Activated naive CD4-positive, alpha-beta T cell treated with anti-CD3 and anti-CD28 coated beads for 36 hours (primary cell): ENCODE data around the gene TBC1D22B. TPM values are rescaled to one million over a fixed set of nuclear protein-coding genes. Genes with fewer than 3 reads are reported as not detected.

Experiments used
- CTCF ChIA-PET: fragments of 350-600 bp; sonication (Branson Sonifier 250); formaldehyde crosslinking; loops from one replicate; lab custom pipeline; 2021; ENCODE audit warnings: antibody characterized with exemption; lab: Charles Lee
- DNase-seq: peaks from one replicate; pipeline ENCODE4 v3.0.0-alpha.2; 2020
- H3K27ac Mint-ChIP-seq: one replicate; pipeline ENCODE4 v1.8.0; 2021; ENCODE audit warnings: mild to moderate bottlenecking, mixed read lengths
- H3K27me3 Mint-ChIP-seq: one replicate; pipeline ENCODE4 v1.8.0; 2021; ENCODE audit warnings: low read depth, mixed read lengths
- H3K36me3 Mint-ChIP-seq: one replicate; pipeline ENCODE4 v1.8.0; 2021; ENCODE audit warnings: low read depth, mixed read lengths
- H3K4me1 Mint-ChIP-seq: one replicate; pipeline ENCODE4 v1.8.0; 2021; ENCODE audit warnings: low read depth, mixed read lengths
- H3K4me3 Mint-ChIP-seq: one replicate; pipeline ENCODE4 v1.8.0; 2021; ENCODE audit warnings: mild to moderate bottlenecking, moderate library complexity, mixed read lengths
- H3K9me3 Mint-ChIP-seq: one replicate; pipeline ENCODE4 v1.8.0; 2021; ENCODE audit warnings: mixed read lengths
- intact Hi-C: fragments of 100-400 bp; cut with micrococcal nuclease; formaldehyde crosslinking; loops from one replicate; pipeline ENCODE4 v1.15.1; 2023
- total RNA-seq, 2 experiments: library from RNA; stranded (reverse); gene quantifications; one replicate each; pipeline ENCODE4 v1.2.3, GENCODE V29; 2021

TBC1D22B gene
- total RNA-seq, 2 experiments from 2014 or later, result 13.4 to 15.1 TPM

GRCh38 chr6:37354526-37355384 is 97.2 kb downstream of the TBC1D22B start:
- intact Hi-C loops, result loop anchor here (1.0 to 2.0 kb wide), 2 partner anchors 30 to 80 kb away; no protein-coding TSS in a partner anchor
- H3K36me3 Mint-ChIP-seq, result no peaks in the 10 kb centered on the region
- no peaks in the 10 kb centered on the region for H3K27me3 Mint-ChIP-seq
- peak overlapping the region; percentile 92 for H3K4me3 Mint-ChIP-seq
- no peaks in the 10 kb centered on the region for H3K9me3 Mint-ChIP-seq
- CTCF ChIA-PET, result no interaction called here
- H3K27ac Mint-ChIP-seq, result peak overlapping the region; percentile 70
- DNase-seq, result peak; percentile 43
- H3K4me1 Mint-ChIP-seq, result peaks cover 24% of the 10 kb centered on the region

DNA sequence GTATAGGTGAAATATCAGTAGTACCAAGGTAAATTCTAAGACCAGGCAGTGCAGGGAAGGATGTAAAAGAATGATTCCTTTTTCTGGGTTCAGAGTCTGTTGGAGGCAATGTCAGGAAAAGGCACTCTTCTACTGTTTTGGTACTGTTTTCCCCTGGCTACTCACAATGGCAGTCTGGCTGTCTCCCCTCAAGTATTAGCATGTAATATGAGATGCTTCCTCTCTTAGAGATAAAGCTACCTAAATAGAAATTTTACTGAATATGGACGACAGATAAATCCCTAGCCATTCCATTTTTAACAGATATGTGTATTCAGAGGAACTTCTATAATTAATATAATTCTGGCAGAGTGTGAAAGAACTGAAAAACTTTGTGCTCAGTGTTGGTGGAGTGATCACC is 99.7 kb downstream of the TBC1D22B start:
- Mint-ChIP-seq H3K27ac (no peak overlapping the region), H3K4me3 (no peak overlapping the region), H3K4me1 (peaks cover 24% of the 10 kb centered on the region), H3K36me3 (peaks cover 5% of the 10 kb centered on the region), H3K9me3 (no peaks in the 10 kb centered on the region), H3K27me3 (no peaks in the 10 kb centered on the region)
- intact Hi-C loops, result no loop called here
- DNase-seq, result no peak
- CTCF ChIA-PET, result no interaction called here

DNA sequence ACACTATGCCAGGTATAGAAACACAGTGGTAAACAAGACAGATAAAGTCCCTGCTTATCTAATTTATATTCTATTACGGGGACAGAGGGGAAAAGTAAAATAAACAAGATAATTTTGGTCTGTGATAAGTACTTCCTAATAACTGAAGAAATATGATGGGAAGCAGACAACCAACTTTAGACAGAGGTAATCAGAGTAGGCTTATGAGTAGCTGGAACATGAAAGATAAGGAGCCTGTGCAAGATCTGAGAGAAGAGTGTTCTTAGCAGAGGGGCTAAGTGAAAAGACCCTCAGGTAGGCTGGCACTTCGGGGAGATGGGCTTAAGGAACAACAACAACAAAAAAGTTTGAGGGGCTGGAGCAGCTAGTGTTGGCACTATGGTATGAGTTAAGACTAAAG is 100.3 kb downstream of the TBC1D22B start:
- CTCF ChIA-PET, result interaction anchor here (1.1 kb wide), 1 partner anchor 32 kb away, joined by 3 read pairs; no protein-coding TSS in a partner anchor
- intact Hi-C loops, result no loop called here
- H3K27me3 Mint-ChIP-seq, result no peaks in the 10 kb centered on the region
- H3K9me3 Mint-ChIP-seq, result no peaks in the 10 kb centered on the region
- H3K4me3 Mint-ChIP-seq, result no peak overlapping the region
- H3K36me3 Mint-ChIP-seq, result peaks cover 6% of the 10 kb centered on the region
- peaks cover 24% of the 10 kb centered on the region for H3K4me1 Mint-ChIP-seq
- DNase-seq, result no peak
- no peak overlapping the region for H3K27ac Mint-ChIP-seq

GRCh38 chr6:37359039-37359438 is 101.5 kb downstream of the TBC1D22B start:
- Mint-ChIP-seq H3K36me3 (peaks cover 7% of the 10 kb centered on the region), H3K27ac (no peak overlapping the region), H3K4me3 (no peak overlapping the region), H3K4me1 (peaks cover 18% of the 10 kb centered on the region), H3K9me3 (no peaks in the 10 kb centered on the region), H3K27me3 (no peaks in the 10 kb centered on the region)
- DNase-seq, result no peak
- intact Hi-C loops, result no loop called here
- CTCF ChIA-PET, result interaction anchor here (0.7 to 1.1 kb wide), 2 partner anchors 33 to 37 kb away, joined by 3 read pairs; no protein-coding TSS in a partner anchor

DNA sequence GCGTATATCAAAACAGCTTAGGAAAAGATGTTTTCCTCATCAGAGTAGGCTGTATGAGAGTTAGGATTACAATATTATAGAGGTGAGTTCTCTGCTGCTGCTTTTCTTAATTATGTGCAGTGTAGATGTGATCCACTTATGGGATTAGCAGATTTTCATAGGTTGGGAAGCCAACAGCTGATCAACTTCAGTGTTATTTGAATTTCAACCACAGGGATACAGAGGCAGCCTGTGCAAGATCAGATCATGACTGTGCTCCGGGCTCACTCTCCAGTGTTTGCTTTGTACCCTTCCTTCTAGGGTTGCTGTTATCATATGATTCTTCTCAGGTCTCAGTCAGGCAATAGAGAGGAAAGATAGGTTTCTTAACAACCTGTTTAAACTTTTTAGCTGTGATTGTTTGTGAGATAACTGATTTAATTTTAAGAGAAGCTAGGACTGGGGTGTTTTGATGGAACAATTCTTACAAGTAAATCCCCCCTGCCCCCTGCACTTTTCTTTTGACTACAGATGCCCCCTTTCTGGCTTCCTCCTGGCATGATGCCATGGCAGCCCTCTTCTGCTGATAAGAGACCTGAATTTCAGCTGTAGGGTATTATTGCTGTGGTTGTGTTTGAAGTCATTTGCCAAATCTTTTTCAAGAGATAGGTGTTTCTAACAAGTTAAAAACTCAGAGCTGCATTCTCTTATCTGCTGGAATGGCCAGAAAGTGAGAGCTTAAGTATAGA is 104.7 kb downstream of the TBC1D22B start:
- H3K4me1 Mint-ChIP-seq, result peaks cover 3% of the 10 kb centered on the region
- intact Hi-C loops, result no loop called here
- no peak overlapping the region for H3K27ac Mint-ChIP-seq
- CTCF ChIA-PET, result interaction anchor here (1.0 to 1.4 kb wide), 3 partner anchors 20 to 36 kb away, joined by 4 read pairs; no protein-coding TSS in a partner anchor
- H3K9me3 Mint-ChIP-seq, result no peaks in the 10 kb centered on the region
- DNase-seq, result no peak
- no peak overlapping the region for H3K4me3 Mint-ChIP-seq
- H3K36me3 Mint-ChIP-seq, result peaks cover 7% of the 10 kb centered on the region
- H3K27me3 Mint-ChIP-seq, result no peaks in the 10 kb centered on the region

GRCh38 chr6:37365791-37366190 is 108.2 kb downstream of the TBC1D22B start:
- Mint-ChIP-seq H3K4me3 (no peak overlapping the region), H3K36me3 (peaks cover 17% of the 10 kb centered on the region), H3K27me3 (no peaks in the 10 kb centered on the region), H3K27ac (no peak overlapping the region), H3K9me3 (no peaks in the 10 kb centered on the region), H3K4me1 (no peaks in the 10 kb centered on the region)
- CTCF ChIA-PET, result interaction anchor here (0.9 to 1.9 kb wide), 4 partner anchors 17 to 326 kb away, joined by 3 to 6 read pairs (median 4); no protein-coding TSS in a partner anchor
- intact Hi-C loops, result no loop called here
- DNase-seq, result no peak

DNA sequence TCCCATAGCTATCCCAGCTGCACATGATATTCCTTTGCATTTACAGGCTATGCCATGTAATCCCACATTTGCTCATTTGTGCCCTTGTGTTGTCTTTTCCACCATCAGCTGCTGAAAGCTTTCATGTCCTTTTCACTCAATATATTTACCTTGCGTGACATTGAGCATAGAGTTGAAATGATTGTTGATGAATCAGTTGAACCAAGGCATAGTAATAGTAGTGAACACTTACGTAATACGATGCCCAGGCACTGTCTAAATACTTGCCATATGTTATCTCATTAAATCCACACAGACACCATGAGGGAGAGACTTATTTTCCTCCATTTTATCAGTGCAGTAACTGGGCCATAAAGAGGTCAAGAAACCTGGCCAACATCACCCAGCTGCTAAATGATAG is 109.3 kb downstream of the TBC1D22B start:
- DNase-seq, result no peak
- peaks cover 12% of the 10 kb centered on the region for H3K36me3 Mint-ChIP-seq
- CTCF ChIA-PET, result interaction anchor here (0.5 to 1.9 kb wide), 5 partner anchors 15 to 320 kb away, joined by 3 to 6 read pairs (median 5); no protein-coding TSS in a partner anchor
- H3K4me3 Mint-ChIP-seq, result no peak overlapping the region
- no peaks in the 10 kb centered on the region for H3K4me1 Mint-ChIP-seq
- H3K27me3 Mint-ChIP-seq, result no peaks in the 10 kb centered on the region
- H3K27ac Mint-ChIP-seq, result no peak overlapping the region
- intact Hi-C loops, result no loop called here
- H3K9me3 Mint-ChIP-seq, result no peaks in the 10 kb centered on the region

DNA sequence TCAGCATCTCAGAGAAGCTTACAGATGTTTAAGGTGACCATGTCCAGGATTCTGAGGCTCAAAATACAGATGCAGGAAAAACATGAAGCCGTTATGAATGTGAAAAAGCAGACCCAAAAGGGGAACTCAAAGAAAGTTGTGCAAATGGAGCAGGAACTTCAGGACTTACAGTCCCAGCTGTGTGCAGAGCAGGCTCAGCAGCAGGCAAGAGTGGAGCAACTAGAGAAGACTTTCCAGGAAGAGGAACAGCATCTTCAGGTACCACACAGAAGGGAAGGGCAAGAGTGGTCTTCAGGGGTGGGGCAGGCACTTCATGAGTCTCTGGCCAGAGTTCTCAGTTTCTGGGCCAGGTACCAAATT is 111.4 kb downstream of the TBC1D22B start:
- intact Hi-C loops, result no loop called here
- Mint-ChIP-seq H3K27me3 (no peaks in the 10 kb centered on the region), H3K4me3 (no peak overlapping the region), H3K27ac (peak overlapping the region; percentile 38), H3K9me3 (no peaks in the 10 kb centered on the region), H3K36me3 (peaks cover 12% of the 10 kb centered on the region), H3K4me1 (no peaks in the 10 kb centered on the region)
- DNase-seq, result no peak
- CTCF ChIA-PET, result interaction anchor here (1.0 to 3.0 kb wide), 3 partner anchors 10 to 197 kb away, joined by 3 to 10 read pairs (median 4); no protein-coding TSS in a partner anchor

- H3K9me3 Mint-ChIP-seq, result no peaks in the 10 kb centered on the region
- CTCF ChIA-PET, result interaction anchor here (0.6 to 3.0 kb wide), 5 partner anchors 9 to 937 kb away, joined by 3 to 10 read pairs (median 4); no protein-coding TSS in a partner anchor
- H3K4me3 Mint-ChIP-seq, result no peak overlapping the region
- H3K36me3 Mint-ChIP-seq, result peaks cover 12% of the 10 kb centered on the region
- no peaks in the 10 kb centered on the region for H3K27me3 Mint-ChIP-seq
- no peak for DNase-seq
- no peak overlapping the region for H3K27ac Mint-ChIP-seq
- H3K4me1 Mint-ChIP-seq, result no peaks in the 10 kb centered on the region
- intact Hi-C loops, result no loop called here
Measured at GRCh38 chr6:37369321-37370201, 112.0 kb downstream of the TBC1D22B start.

GRCh38 chr6:37371154-37372083 is 113.8 kb downstream of the TBC1D22B start:
- no peak for DNase-seq
- Mint-ChIP-seq H3K4me3 (no peak overlapping the region), H3K9me3 (no peaks in the 10 kb centered on the region), H3K27me3 (no peaks in the 10 kb centered on the region), H3K4me1 (no peaks in the 10 kb centered on the region), H3K27ac (no peak overlapping the region), H3K36me3 (peaks cover 13% of the 10 kb centered on the region)
- CTCF ChIA-PET, result interaction anchor here (1.4 to 3.0 kb wide), 3 partner anchors 46 to 194 kb away, joined by 3 to 10 read pairs (median 6); no protein-coding TSS in a partner anchor
- intact Hi-C loops, result no loop called here

- no peak for DNase-seq
- no peak overlapping the region for H3K4me3 Mint-ChIP-seq
- no peak overlapping the region for H3K27ac Mint-ChIP-seq
- H3K27me3 Mint-ChIP-seq, result no peaks in the 10 kb centered on the region
- intact Hi-C loops, result no loop called here
- no peaks in the 10 kb centered on the region for H3K9me3 Mint-ChIP-seq
- CTCF ChIA-PET, result interaction anchor here (1.1 to 1.8 kb wide), 3 partner anchors 47 to 194 kb away, joined by 3 to 6 read pairs (median 3); no protein-coding TSS in a partner anchor
- no peaks in the 10 kb centered on the region for H3K4me1 Mint-ChIP-seq
- peaks cover 13% of the 10 kb centered on the region for H3K36me3 Mint-ChIP-seq
Measured at GRCh38 chr6:37372116-37372515, 114.5 kb downstream of the TBC1D22B start.
